NCI-H345 treated with DMSO at 0.1 percent for 48 hours (cell line): Measurements from ENCODE around the gene RBBP8NL.

Experiments used
- DNase-seq: peaks from one replicate; lab custom pipeline; 2025; ENCODE audit not compliant: unreplicated experiment; lab: John Stamatoyannopoulos, UW

Gene RBBP8NL

GRCh38 chr20:62408640-62409039 lies 18.7 kb downstream of the RBBP8NL start:
- no peak for DNase-seq

GRCh38 chr20:62408055-62408454 lies 19.3 kb downstream of the RBBP8NL start:
- DNase-seq: no peak

GRCh38 chr20:62407221-62407992 lies 19.9 kb downstream of the RBBP8NL start, which contains the start of gene CABLES2:
CABLES2 (minus strand) TSS chr20:62407285; CDS start chr20:62407276, 9 bp downstream.
- peak; percentile 91 for DNase-seq

- DNase-seq: no peak
These were observed 20.6 kb downstream of the RBBP8NL start for GRCh38 chr20:62406635-62407176.

- DNase-seq: no peak
These were observed 21.3 kb downstream of the RBBP8NL start for GRCh38 chr20:62405981-62406513.

GRCh38 chr20:62405108-62405980 lies 22.0 kb downstream of the RBBP8NL start:
- no peak for DNase-seq

GRCh38 chr20:62404761-62405107 lies 22.6 kb downstream of the RBBP8NL start:
- no peak for DNase-seq

GRCh38 chr20:62404112-62404665 lies 23.1 kb downstream of the RBBP8NL start:
- no peak for DNase-seq

- DNase-seq: no peak
These were observed 24.0 kb downstream of the RBBP8NL start for GRCh38 chr20:62403331-62403730.

GRCh38 chr20:62402456-62403150 lies 24.7 kb downstream of the RBBP8NL start:
- DNase-seq: no peak

- no peak for DNase-seq
These were observed 26.0 kb downstream of the RBBP8NL start for GRCh38 chr20:62401331-62401779.

- DNase-seq: no peak
These were observed 26.8 kb downstream of the RBBP8NL start for GRCh38 chr20:62400541-62400940.

GRCh38 chr20:62400021-62400420 lies 27.3 kb downstream of the RBBP8NL start:
- DNase-seq: no peak

GRCh38 chr20:62398120-62398821 lies 29.1 kb downstream of the RBBP8NL start:
- no peak for DNase-seq

- DNase-seq: no peak
These were observed 30.7 kb downstream of the RBBP8NL start for GRCh38 chr20:62396367-62397239.

GRCh38 chr20:62395311-62396242 lies 31.8 kb downstream of the RBBP8NL start:
- no peak for DNase-seq

- no peak for DNase-seq
These were observed 32.8 kb downstream of the RBBP8NL start for GRCh38 chr20:62394248-62395245.
